ENCODE results near the gene SNN. TPM values are rescaled to one million over a fixed set of nuclear protein-coding genes. Genes with fewer than 3 reads are reported as not detected.
A peak's percentile ranks its signal among the peaks of the same experiment; 100 is the strongest.

SNN gene
- total and polyA plus RNA-seq, 9 donors, result 17.3 to 32.7 (median 29.4) TPM

- Histone ChIP-seq H3K4me1 (ENCODE audit: control insufficient read depth, insufficient read depth, low read length) (peaks cover 62% of the 10 kb centered on the region), H3K9me3 (replicated peaks; ENCODE audit: control insufficient read depth, low read depth, low read length) (no peaks in the 10 kb centered on the region), H3K27me3 (ENCODE audit: control insufficient read depth, insufficient read depth, low read length) (no peaks in the 10 kb centered on the region), H3K4me3 (ENCODE audit: low read length) (no peak overlapping the region), H3K27ac (ENCODE audit: low read length) (no peak overlapping the region), H3K36me3 (ENCODE audit: control insufficient read depth, insufficient read depth, low read length) (peaks cover 60% of the 10 kb centered on the region)
- no peak for DNase-seq
- 76% methylated on average over 13 of the region's 13 CpGs for WGBS (ENCODE audit: insufficient coverage)
Measured at GRCh38 chr16:11679250-11679649, 11.0 kb downstream of the SNN start.

- Histone ChIP-seq H3K9me3 (replicated peaks; ENCODE audit: control insufficient read depth, low read depth, low read length) (no peaks in the 10 kb centered on the region), H3K4me3 (ENCODE audit: low read length) (no peak overlapping the region), H3K27me3 (ENCODE audit: control insufficient read depth, insufficient read depth, low read length) (no peaks in the 10 kb centered on the region), H3K36me3 (ENCODE audit: control insufficient read depth, insufficient read depth, low read length) (peaks cover 68% of the 10 kb centered on the region), H3K27ac (ENCODE audit: low read length) (no peak overlapping the region), H3K4me1 (ENCODE audit: control insufficient read depth, insufficient read depth, low read length) (peaks cover 53% of the 10 kb centered on the region)
- no peak for DNase-seq
- 92% methylated on average over 2 of the region's 12 CpGs for WGBS (ENCODE audit: insufficient coverage)
Measured at GRCh38 chr16:11679941-11680911, 12.0 kb downstream of the SNN start.

GRCh38 chr16:11681556-11681955 lies 13.3 kb downstream of the SNN start:
- no peak overlapping the region for H3K4me3 ChIP-seq (ENCODE audit: low read length)
- H3K4me1 ChIP-seq (ENCODE audit: control insufficient read depth, insufficient read depth, low read length), result peaks cover 46% of the 10 kb centered on the region
- no peaks in the 10 kb centered on the region for H3K27me3 ChIP-seq (ENCODE audit: control insufficient read depth, insufficient read depth, low read length)
- no peak overlapping the region for H3K27ac ChIP-seq (ENCODE audit: low read length)
- peaks cover 62% of the 10 kb centered on the region for H3K36me3 ChIP-seq (ENCODE audit: control insufficient read depth, insufficient read depth, low read length)
- no peak for DNase-seq
- WGBS (ENCODE audit: insufficient coverage), result 33% methylated on average over 2 of the region's 2 CpGs
- H3K9me3 ChIP-seq (replicated peaks; ENCODE audit: control insufficient read depth, low read depth, low read length), result no peaks in the 10 kb centered on the region

- 67% methylated on average over 9 of the region's 12 CpGs for WGBS (ENCODE audit: insufficient coverage)
- H3K9me3 ChIP-seq (replicated peaks; ENCODE audit: control insufficient read depth, low read depth, low read length), result no peaks in the 10 kb centered on the region
- H3K27me3 ChIP-seq (ENCODE audit: control insufficient read depth, insufficient read depth, low read length), result no peaks in the 10 kb centered on the region
- peaks cover 49% of the 10 kb centered on the region for H3K4me1 ChIP-seq (ENCODE audit: control insufficient read depth, insufficient read depth, low read length)
- H3K27ac ChIP-seq (ENCODE audit: low read length), result peak overlapping the region; percentile 66
- peaks cover 62% of the 10 kb centered on the region for H3K36me3 ChIP-seq (ENCODE audit: control insufficient read depth, insufficient read depth, low read length)
- no peak overlapping the region for H3K4me3 ChIP-seq (ENCODE audit: low read length)
- peak; percentile 72 for DNase-seq
Measured at GRCh38 chr16:11681976-11682654, 13.9 kb downstream of the SNN start.

- peak overlapping the region; percentile 66 for H3K27ac ChIP-seq (ENCODE audit: low read length)
Measured at GRCh38 chr16:11682655-11683096, 14.4 kb downstream of the SNN start.

GRCh38 chr16:11683145-11683544 lies 14.9 kb downstream of the SNN start:
- Histone ChIP-seq H3K4me1 (ENCODE audit: control insufficient read depth, insufficient read depth, low read length) (peaks cover 53% of the 10 kb centered on the region), H3K9me3 (replicated peaks; ENCODE audit: control insufficient read depth, low read depth, low read length) (no peaks in the 10 kb centered on the region), H3K27me3 (ENCODE audit: control insufficient read depth, insufficient read depth, low read length) (no peaks in the 10 kb centered on the region), H3K4me3 (ENCODE audit: low read length) (no peak overlapping the region), H3K27ac (ENCODE audit: low read length) (peak overlapping the region; percentile 66), H3K36me3 (ENCODE audit: control insufficient read depth, insufficient read depth, low read length) (peaks cover 58% of the 10 kb centered on the region)
- peak; percentile 68 for DNase-seq
- 15% methylated on average over 8 of the region's 11 CpGs for WGBS (ENCODE audit: insufficient coverage)

More at GRCh38 chr16:11682655-11683096, 14.4 kb downstream of the SNN start:
- Histone ChIP-seq H3K4me1 (ENCODE audit: control insufficient read depth, insufficient read depth, low read length) (peaks cover 53% of the 10 kb centered on the region), H3K27me3 (ENCODE audit: control insufficient read depth, insufficient read depth, low read length) (no peaks in the 10 kb centered on the region), H3K36me3 (ENCODE audit: control insufficient read depth, insufficient read depth, low read length) (peaks cover 62% of the 10 kb centered on the region), H3K9me3 (replicated peaks; ENCODE audit: control insufficient read depth, low read depth, low read length) (no peaks in the 10 kb centered on the region), H3K4me3 (ENCODE audit: low read length) (no peak overlapping the region)
- 20% methylated on average over 1 of the region's 5 CpGs for WGBS (ENCODE audit: insufficient coverage)
- peak; percentile 67 for DNase-seq

- DNase-seq, result no peak
- H3K4me3 ChIP-seq (ENCODE audit: low read length), result no peak overlapping the region
- H3K4me1 ChIP-seq (ENCODE audit: control insufficient read depth, insufficient read depth, low read length), result peaks cover 49% of the 10 kb centered on the region
- 78% methylated on average over 4 of the region's 12 CpGs for WGBS (ENCODE audit: insufficient coverage)
- H3K27ac ChIP-seq (ENCODE audit: low read length), result no peak overlapping the region
- no peaks in the 10 kb centered on the region for H3K9me3 ChIP-seq (replicated peaks; ENCODE audit: control insufficient read depth, low read depth, low read length)
- H3K27me3 ChIP-seq (ENCODE audit: control insufficient read depth, insufficient read depth, low read length), result no peaks in the 10 kb centered on the region
- peaks cover 49% of the 10 kb centered on the region for H3K36me3 ChIP-seq (ENCODE audit: control insufficient read depth, insufficient read depth, low read length)
Measured at GRCh38 chr16:11684231-11685025, 16.2 kb downstream of the SNN start.

- peaks cover 42% of the 10 kb centered on the region for H3K4me1 ChIP-seq (ENCODE audit: control insufficient read depth, insufficient read depth, low read length)
- no peaks in the 10 kb centered on the region for H3K9me3 ChIP-seq (replicated peaks; ENCODE audit: control insufficient read depth, low read depth, low read length)
- WGBS (ENCODE audit: insufficient coverage), result no CpG with 5 or more reads among the region's 9 CpGs
- peaks cover 43% of the 10 kb centered on the region for H3K36me3 ChIP-seq (ENCODE audit: control insufficient read depth, insufficient read depth, low read length)
- H3K27ac ChIP-seq (ENCODE audit: low read length), result no peak overlapping the region
- H3K27me3 ChIP-seq (ENCODE audit: control insufficient read depth, insufficient read depth, low read length), result no peaks in the 10 kb centered on the region
- no peak for DNase-seq
- no peak overlapping the region for H3K4me3 ChIP-seq (ENCODE audit: low read length)
Measured at GRCh38 chr16:11685844-11686618, 17.8 kb downstream of the SNN start.

- H3K4me1 ChIP-seq (ENCODE audit: control insufficient read depth, insufficient read depth, low read length), result peaks cover 33% of the 10 kb centered on the region
- H3K9me3 ChIP-seq (replicated peaks; ENCODE audit: control insufficient read depth, low read depth, low read length), result no peaks in the 10 kb centered on the region
- peaks cover 46% of the 10 kb centered on the region for H3K36me3 ChIP-seq (ENCODE audit: control insufficient read depth, insufficient read depth, low read length)
- no peaks in the 10 kb centered on the region for H3K27me3 ChIP-seq (ENCODE audit: control insufficient read depth, insufficient read depth, low read length)
- peak; percentile 78 for DNase-seq
- H3K27ac ChIP-seq (ENCODE audit: low read length), result peak overlapping the region; percentile 66
- 40% methylated on average over 1 of the region's 6 CpGs for WGBS (ENCODE audit: insufficient coverage)
- H3K4me3 ChIP-seq (ENCODE audit: low read length), result no peak overlapping the region
Measured at GRCh38 chr16:11686713-11687380, 18.6 kb downstream of the SNN start.

Data from muscle of leg (tissue), 11 donors.